Measurements from ENCODE around the gene SRGAP1. TPM values are rescaled to one million over a fixed set of nuclear protein-coding genes. Genes with fewer than 3 reads are reported as not detected.

SRGAP1 gene
- total and polyA plus RNA-seq, 9 of the 15 experiments (the other 6 are each of a cell fraction or from before 2014, with no cell fraction given), result 0.01 to 0.13 (median 0.04) TPM; not detected in 3

GRCh38 chr12:64064240-64064639 is 219.7 kb downstream of the SRGAP1 start:
- in situ Hi-C loops (cut with MboI), result no loop called here
- BruUV-seq (replicated peaks), result no TSS peak
- TF ChIP-seq RFX7 (CRISPR knock-in tag; IDR thresholded peaks at IDR 0.05), result no peak
- TF ChIP-seq SRF (CRISPR knock-in tag; IDR thresholded peaks at IDR 0.05), result no peak
- no peak for TF ChIP-seq ZNF175 (CRISPR knock-in tag; IDR thresholded peaks at IDR 0.05; ENCODE audit: low read depth)
- TF ChIP-seq DEAF1 (CRISPR knock-in tag; IDR thresholded peaks at IDR 0.05), result no peak
- no peak for TF ChIP-seq GTF2A2 (tag; IDR thresholded peaks at IDR 0.05)
- no peak for TF ChIP-seq FOXA3 (CRISPR knock-in tag; conservative IDR thresholded peaks at IDR 0.05 in 1 of 2, IDR thresholded peaks at IDR 0.05 in 1 of 2)
- peak; percentile 61 for TF ChIP-seq RAD51 (IDR thresholded peaks at IDR 0.05; ENCODE audit: borderline replicate concordance, low read depth)
- no peak for TF ChIP-seq JUND (IDR thresholded peaks at IDR 0.05; ENCODE audit: borderline replicate concordance, low read depth, low read length)
- no peak for TF ChIP-seq JUND (tag; IDR thresholded peaks at IDR 0.05; ENCODE audit: borderline replicate concordance, low read depth, low read length)
- TF ChIP-seq CBX5 (IDR thresholded peaks at IDR 0.05; ENCODE audit: borderline replicate concordance, low read depth), result no peak
- no peak for TF ChIP-seq ZNF24 (IDR thresholded peaks at IDR 0.05)
- TF ChIP-seq ZNF740 (CRISPR knock-in tag; IDR thresholded peaks at IDR 0.05), result no peak
- no peak for TF ChIP-seq ZNF740 (tag; IDR thresholded peaks at IDR 0.05)
- no peak for TF ChIP-seq SNRNP70 (optimal IDR thresholded peaks at IDR 0.05; ENCODE audit: low read depth, low read length)
- 0 out of 2 replicates have a peak, but pooled peaks have one; percentile 3 for TF ChIP-seq CBFA2T2 (conservative IDR thresholded peaks at IDR 0.05)
- no peak for TF ChIP-seq CCNT2 (IDR thresholded peaks at IDR 0.05; ENCODE audit: borderline replicate concordance, extremely low read depth, insufficient read length, low read depth, low read length)
- peak; percentile 92 for TF ChIP-seq TFE3 (CRISPR knock-in tag; IDR thresholded peaks at IDR 0.05)
- no peak for TF ChIP-seq RNF2 (IDR thresholded peaks at IDR 0.05)
- no peak for TF ChIP-seq TCFL5 (CRISPR knock-in tag; conservative IDR thresholded peaks at IDR 0.05)
- no peak for TF ChIP-seq SMAD3 (CRISPR knock-in tag; conservative IDR thresholded peaks at IDR 0.05)
- Histone ChIP-seq H3K27me3 (ENCODE audit: control insufficient read depth in 2 of 2, insufficient read depth in 2 of 2, low read length in 2 of 2) (no peaks in the 10 kb centered on the region), H3K9me3 (replicated peaks; ENCODE audit: control insufficient read depth, insufficient read depth, low read depth, low read length) (no peaks in the 10 kb centered on the region), H3K4me2 (ENCODE audit: insufficient read depth, low read length) (no peak overlapping the region), H3K9ac (ENCODE audit: insufficient read depth in 1 of 2, low read depth in 2 of 2, low read length in 2 of 2) (no peak overlapping the region), H4K20me1 (replicated peaks; ENCODE audit: control insufficient read depth, insufficient read depth, low read length) (no peaks in the 10 kb centered on the region; the same call in 1 of the 2 replicates), H3K36me3 (ENCODE audit: control insufficient read depth, insufficient read depth, low read length) (no peaks in the 10 kb centered on the region), H3K4me1 (replicated peaks in 1 of 2; ENCODE audit: control insufficient read depth in 2 of 2, insufficient read depth in 2 of 2, low read length in 2 of 2) (no peaks in the 10 kb centered on the region), H2AFZ (ENCODE audit: low read depth, low read length) (no peak overlapping the region), H3K9me1 (ENCODE audit: control insufficient read depth, insufficient read depth, low read length) (no peaks in the 10 kb centered on the region), H3K79me2 (ENCODE audit: control insufficient read depth, insufficient read depth, low read length) (no peaks in the 10 kb centered on the region), H3K27ac (ENCODE audit: extremely low read depth, low read depth, low read length) (no peak overlapping the region), H3K4me3 (no peak overlapping the region)
- FAIRE-seq, result no peak
- intact Hi-C loops (cut with micrococcal nuclease), result no loop called here
- 0% methylated on average over 2 of the region's 2 CpGs for WGBS (ENCODE audit: insufficient coverage, low coverage, missing lambda C conversion rate)
- no peak for DNase-seq (ENCODE audit: extremely low read depth in 1 of 4, low spot score in 3 of 4)
- CTCF ChIA-PET (ENCODE audit: low intra/inter-chr PET ratio), result no interaction called here
- no peak for ATAC-seq
- POLR2A ChIA-PET, result no interaction called here

All from K562 (cell line).